Tibial artery (tissue), 4 donors: ENCODE measurements around the gene HGD.

Source experiments
- DNase-seq, 2 donors: peaks; one replicate each; pipeline ENCODE4 v3.0.0-alpha.2; 2019
- H3K27ac ChIP-seq, 2 donors: fragments of 200-600 bp; sonication (generic) in 1 of 2; 1 replicate in 1 of 2; 2 replicates in 1 of 2; pipeline ENCODE4 v1.5.1; 2018 to 2019; ENCODE audit warnings: mild to moderate bottlenecking in 1 of 2
- H3K27me3 ChIP-seq, 2 donors: fragments of 200-600 bp; sonication (generic) in 1 of 2; one replicate each; pipeline versions ENCODE4 v1.5.1 to v1.6.0; 2016 to 2019
- H3K36me3 ChIP-seq, 3 donors: fragments of 200-600 bp; sonication (generic) in 2 of 3; one replicate each; pipeline ENCODE4 v1.5.1; 2016 to 2019; ENCODE audit warnings: mild to moderate bottlenecking in 2 of 3
- H3K4me1 ChIP-seq, 4 donors: fragments of 200-600 bp; sonication (generic) in 2 of 4; 1 replicate in 3 of 4; 2 replicates in 1 of 4; pipeline ENCODE4 v1.5.1; 2016 to 2019
- H3K4me3 ChIP-seq, 2 donors: fragments of 200-600 bp; sonication (generic) in 1 of 2; 1 replicate in 1 of 2; 2 replicates in 1 of 2; pipeline ENCODE4 v1.5.1; 2018 to 2019; ENCODE audit warnings: mild to moderate bottlenecking in 2 of 2
- H3K9me3 ChIP-seq, 3 donors: fragments of 200-600 bp; sonication (generic) in 1 of 3; one replicate each; pipeline ENCODE4 v1.5.1; 2016 to 2019
- intact Hi-C: fragments of 100-400 bp; cut with DNase I; formaldehyde crosslinking; loops from one replicate; pipeline ENCODE4 v1.15.0; 2023; ENCODE audit warnings: low total_unique reads
- TF ChIP-seq, protein P1 (sequence below), 2 experiments: fragments of 200-600 bp in 1 of 2; fragments of 450-650 bp in 1 of 2; IDR thresholded peaks; one replicate each; pipeline ENCODE4 v1.5.1; 2017 to 2019; ENCODE audit warnings: antibody characterized with exemption in 2 of 2, mild to moderate bottlenecking in 1 of 2, moderate library complexity in 1 of 2

The HGD gene

DNA sequence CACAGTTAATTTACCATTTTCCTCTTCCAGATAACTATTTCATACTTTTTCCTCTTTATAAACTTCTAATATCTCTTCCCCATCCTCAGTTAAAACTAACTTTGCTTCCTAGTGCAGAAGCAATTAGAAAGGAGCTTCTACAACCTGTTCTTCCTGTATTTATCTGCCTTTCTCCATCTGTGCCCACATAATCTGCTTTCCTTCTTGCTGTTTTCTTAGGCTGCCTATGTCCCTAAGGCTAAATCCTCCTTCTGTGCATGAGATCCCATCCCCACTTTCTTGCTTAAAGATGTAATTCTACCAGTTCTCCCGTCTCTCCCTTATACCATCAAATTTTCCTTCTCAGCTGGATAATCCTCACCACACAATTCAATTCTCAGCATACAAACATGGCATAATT, 28.3 kb upstream of the HGD start:
- Histone ChIP-seq H3K36me3 (peaks cover under 1 to 9% (median 9%) of the 10 kb centered on the region in 3 donors), H3K27ac (no peak overlapping the region), H3K4me1 (no peaks in the 10 kb centered on the region), H3K4me3 (no peak overlapping the region), H3K9me3 (no peaks in the 10 kb centered on the region), H3K27me3 (no peaks in the 10 kb centered on the region)
- TF ChIP-seq, protein P1, sequence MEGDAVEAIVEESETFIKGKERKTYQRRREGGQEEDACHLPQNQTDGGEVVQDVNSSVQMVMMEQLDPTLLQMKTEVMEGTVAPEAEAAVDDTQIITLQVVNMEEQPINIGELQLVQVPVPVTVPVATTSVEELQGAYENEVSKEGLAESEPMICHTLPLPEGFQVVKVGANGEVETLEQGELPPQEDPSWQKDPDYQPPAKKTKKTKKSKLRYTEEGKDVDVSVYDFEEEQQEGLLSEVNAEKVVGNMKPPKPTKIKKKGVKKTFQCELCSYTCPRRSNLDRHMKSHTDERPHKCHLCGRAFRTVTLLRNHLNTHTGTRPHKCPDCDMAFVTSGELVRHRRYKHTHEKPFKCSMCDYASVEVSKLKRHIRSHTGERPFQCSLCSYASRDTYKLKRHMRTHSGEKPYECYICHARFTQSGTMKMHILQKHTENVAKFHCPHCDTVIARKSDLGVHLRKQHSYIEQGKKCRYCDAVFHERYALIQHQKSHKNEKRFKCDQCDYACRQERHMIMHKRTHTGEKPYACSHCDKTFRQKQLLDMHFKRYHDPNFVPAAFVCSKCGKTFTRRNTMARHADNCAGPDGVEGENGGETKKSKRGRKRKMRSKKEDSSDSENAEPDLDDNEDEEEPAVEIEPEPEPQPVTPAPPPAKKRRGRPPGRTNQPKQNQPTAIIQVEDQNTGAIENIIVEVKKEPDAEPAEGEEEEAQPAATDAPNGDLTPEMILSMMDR (IDR thresholded peaks at IDR 0.05), result no peak
- intact Hi-C loops, result no loop called here
- DNase-seq, result no peak

DNA sequence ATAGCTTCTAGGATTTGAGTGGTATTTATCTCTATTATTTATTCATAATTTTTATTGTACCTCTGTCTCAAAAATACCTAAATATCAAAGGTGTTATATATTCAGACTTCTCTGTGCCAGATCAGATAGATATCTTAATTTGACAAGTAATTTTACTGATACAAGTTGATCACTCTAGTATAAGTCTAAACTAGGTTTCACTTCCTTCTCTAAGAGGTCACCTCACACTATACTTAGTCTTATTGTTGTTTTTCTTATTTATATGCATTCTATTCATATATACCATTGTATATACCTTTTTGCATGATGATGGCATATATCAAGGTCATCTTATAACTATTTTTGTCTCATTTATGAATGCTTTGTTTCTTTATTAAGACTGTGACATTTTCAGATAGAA, 26.4 kb upstream of the HGD start:
- Histone ChIP-seq H3K36me3 (peaks cover 20 to 26% (median 23%) of the 10 kb centered on the region in 3 donors), H3K27ac (no peak overlapping the region), H3K9me3 (peaks cover 0 to 4% (median 0%) of the 10 kb centered on the region in 3 donors), H3K4me3 (no peak overlapping the region), H3K27me3 (no peaks in the 10 kb centered on the region), H3K4me1 (no peaks in the 10 kb centered on the region)
- TF ChIP-seq, protein P1 (IDR thresholded peaks at IDR 0.05), result no peak
- DNase-seq, result no peak
- intact Hi-C loops, result no loop called here

GRCh38 chr3:120706950-120707349, 24.9 kb upstream of the HGD start:
- no peak overlapping the region for H3K4me3 ChIP-seq
- H3K27ac ChIP-seq, result no peak overlapping the region
- TF ChIP-seq, protein P1 (IDR thresholded peaks at IDR 0.05), result no peak
- intact Hi-C loops, result no loop called here
- peaks cover 0 to 4% (median 0%) of the 10 kb centered on the region in 3 donors for H3K9me3 ChIP-seq
- no peaks in the 10 kb centered on the region for H3K4me1 ChIP-seq
- H3K27me3 ChIP-seq, result no peaks in the 10 kb centered on the region
- H3K36me3 ChIP-seq, result peaks cover 28 to 32% (median 32%) of the 10 kb centered on the region in 3 donors
- DNase-seq, result no peak

DNA sequence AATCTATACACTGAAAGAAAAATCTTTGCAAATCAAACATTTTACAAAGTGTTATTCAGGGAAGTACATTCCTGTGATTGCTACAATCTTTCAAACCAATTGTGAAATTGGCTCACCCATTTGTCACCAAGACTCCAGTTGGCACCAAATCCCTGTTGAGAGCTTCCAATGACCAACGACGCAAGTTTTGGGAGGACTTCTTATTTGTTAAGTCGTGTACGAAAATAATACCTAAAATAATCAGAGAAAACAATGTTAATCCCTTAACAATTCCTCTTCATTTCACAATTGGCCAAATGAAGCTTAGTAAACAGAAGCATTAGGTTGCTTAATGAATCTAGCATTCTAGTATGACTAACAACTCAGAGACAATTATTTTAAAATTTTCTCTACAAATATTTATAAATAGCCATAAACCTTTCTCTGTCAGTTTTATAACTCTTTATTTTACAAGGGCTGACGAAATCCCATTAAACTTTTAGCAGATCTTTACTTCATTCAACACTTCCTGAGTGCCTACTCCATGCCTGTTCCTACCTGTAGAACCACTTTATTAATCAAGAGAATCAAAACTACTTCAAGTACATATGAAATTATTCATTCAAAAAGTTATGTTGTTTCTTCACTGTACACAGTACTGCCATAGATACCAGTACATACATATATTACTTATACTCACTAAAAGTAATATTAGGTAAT, 24.0 kb upstream of the HGD start:
- intact Hi-C loops, result no loop called here
- Histone ChIP-seq H3K4me3 (no peak overlapping the region), H3K27ac (no peak overlapping the region), H3K36me3 (peaks cover 28 to 32% (median 32%) of the 10 kb centered on the region in 3 donors), H3K4me1 (no peaks in the 10 kb centered on the region), H3K27me3 (no peaks in the 10 kb centered on the region), H3K9me3 (peaks cover 0 to 4% (median 0%) of the 10 kb centered on the region in 3 donors)
- TF ChIP-seq, protein P1 (IDR thresholded peaks at IDR 0.05), result no peak
- no peak for DNase-seq

DNA sequence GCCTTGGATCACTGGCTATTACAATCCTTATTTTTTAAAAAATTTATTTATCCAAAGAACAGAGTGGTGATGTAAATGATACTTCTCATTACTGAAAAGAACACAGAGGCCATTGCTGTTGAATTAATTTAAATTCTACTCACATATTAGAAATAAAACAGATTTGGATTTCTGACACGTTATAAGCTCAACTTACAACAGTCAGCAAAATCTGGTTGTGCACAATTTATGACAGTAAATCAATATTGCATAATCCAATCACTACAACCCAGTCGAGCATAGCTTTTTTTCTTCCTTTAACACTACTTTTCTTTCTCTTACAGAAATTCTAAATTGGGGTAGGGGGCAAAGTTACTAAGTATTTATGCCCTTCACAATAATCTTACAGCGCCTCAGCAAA, 17.3 kb upstream of the HGD start:
- DNase-seq, result no peak
- Histone ChIP-seq H3K27ac (no peak overlapping the region), H3K4me1 (no peaks in the 10 kb centered on the region), H3K4me3 (no peak overlapping the region), H3K27me3 (no peaks in the 10 kb centered on the region), H3K9me3 (peaks cover 0 to 4% (median 0%) of the 10 kb centered on the region in 3 donors), H3K36me3 (peaks cover 27 to 34% (median 32%) of the 10 kb centered on the region in 3 donors)
- intact Hi-C loops, result no loop called here
- TF ChIP-seq, protein P1 (IDR thresholded peaks at IDR 0.05), result no peak
